Liver (tissue), 9 donors: ENCODE results near the gene DEFB113. TPM values are rescaled to one million over a fixed set of nuclear protein-coding genes. Genes with fewer than 3 reads are reported as not detected.

Source experiments
- DNase-seq: peaks from one replicate; pipeline ENCODE4 v3.0.0-alpha.2; 2017; ENCODE audit warnings: low spot score
- H3K27ac ChIP-seq, 2 donors: one replicate each; pipeline ENCODE4 v1.7.0; 2013; ENCODE audit warnings: inconsistent platforms in 2 of 2, low read length in 2 of 2, control low read depth in 1 of 2, low read depth in 1 of 2, mild to moderate bottlenecking in 1 of 2
- H3K27me3 ChIP-seq, 4 donors: one replicate each; pipeline versions ENCODE4 v1.6.1 to v1.7.0; 2013; ENCODE audit warnings: low read length in 3 of 4, inconsistent platforms in 1 of 4, mild to moderate bottlenecking in 1 of 4, moderate library complexity in 1 of 4; ENCODE audit not compliant: control insufficient read depth in 4 of 4, insufficient read depth in 4 of 4
- H3K36me3 ChIP-seq, 4 donors: one replicate each; pipeline versions ENCODE4 v1.6.1 to v1.7.0; 2013; ENCODE audit warnings: low read length in 3 of 4, mild to moderate bottlenecking in 3 of 4, low read depth in 1 of 4, moderate library complexity in 1 of 4; ENCODE audit not compliant: control insufficient read depth in 4 of 4, insufficient read depth in 3 of 4
- H3K4me1 ChIP-seq, 4 donors: one replicate each; pipeline versions ENCODE4 v1.6.1 to v1.7.0; 2013; ENCODE audit warnings: low read length in 3 of 4, mild to moderate bottlenecking in 3 of 4, moderate library complexity in 1 of 4; ENCODE audit not compliant: control insufficient read depth in 4 of 4, insufficient read depth in 4 of 4
- H3K4me3 ChIP-seq, 3 donors: one replicate each; pipeline versions ENCODE4 v1.6.1 to v1.7.0; 2013; ENCODE audit warnings: low read length in 3 of 3, control low read depth in 1 of 3, low read depth in 1 of 3, mild to moderate bottlenecking in 1 of 3
- H3K9ac ChIP-seq, 2 donors: one replicate each; pipeline ENCODE4 v1.7.0; 2013; ENCODE audit warnings: low read length in 2 of 2, mild to moderate bottlenecking in 2 of 2, moderate library complexity in 2 of 2, control low read depth in 1 of 2, low read depth in 1 of 2
- H3K9me3 ChIP-seq, 4 donors: one replicate each; pipeline versions ENCODE4 v1.6.1 to v1.7.0; 2013; ENCODE audit warnings: low read length in 3 of 4; ENCODE audit not compliant: control insufficient read depth in 4 of 4
- ATF3 ChIP-seq: IDR thresholded peaks from 2 replicates; pipeline ENCODE4 v1.6.1; 2016; ENCODE audit warnings: antibody characterized with exemption
- CTCF ChIP-seq: fragments of 150-350 bp; IDR thresholded peaks from 2 replicates; pipeline ENCODE4 v1.5.1; 2017; ENCODE audit warnings: improper control_type of control experiment, low read depth, low read length; ENCODE audit not compliant: missing input control
- EGR1 ChIP-seq, 2 donors: IDR thresholded peaks; 2 replicates each; pipeline ENCODE4 v1.6.1; 2016 to 2018; ENCODE audit warnings: antibody characterized with exemption in 2 of 2, low read depth in 2 of 2
- FOXA1 ChIP-seq: IDR thresholded peaks from 2 replicates; pipeline ENCODE4 v1.6.1; 2016; ENCODE audit warnings: antibody characterized with exemption
- FOXA2 ChIP-seq: IDR thresholded peaks from 2 replicates; pipeline ENCODE4 v1.6.1; 2016; ENCODE audit warnings: antibody characterized with exemption
- GABPA ChIP-seq, 2 donors: IDR thresholded peaks in 1 of 2; conservative IDR thresholded peaks in 1 of 2; 2 replicates each; pipeline ENCODE4 v1.6.1; 2016; ENCODE audit warnings: antibody characterized with exemption in 2 of 2, mild to moderate bottlenecking in 1 of 2, moderate library complexity in 1 of 2
- HNF4A ChIP-seq, 2 donors: conservative IDR thresholded peaks; 2 replicates each; pipeline ENCODE4 v1.6.1; 2016; ENCODE audit warnings: antibody characterized with exemption in 2 of 2, mild to moderate bottlenecking in 2 of 2
- HNF4G ChIP-seq: IDR thresholded peaks from 2 replicates; pipeline ENCODE4 v1.6.1; 2016; ENCODE audit warnings: antibody characterized with exemption
- JUND ChIP-seq, 2 donors: IDR thresholded peaks; 2 replicates each; pipeline ENCODE4 v1.6.1; 2016; ENCODE audit warnings: antibody characterized with exemption in 2 of 2
- NR2F2 ChIP-seq: IDR thresholded peaks from 2 replicates; pipeline ENCODE4 v1.6.1; 2016; ENCODE audit warnings: antibody characterized with exemption
- RAD21 ChIP-seq, 2 donors: IDR thresholded peaks; 2 replicates each; pipeline ENCODE4 v1.6.1; 2016; ENCODE audit warnings: antibody characterized with exemption in 2 of 2, mild to moderate bottlenecking in 2 of 2
- REST ChIP-seq: IDR thresholded peaks from 2 replicates; pipeline ENCODE4 v1.6.1; 2016; ENCODE audit warnings: antibody characterized with exemption, mild to moderate bottlenecking
- RXRA ChIP-seq, 2 donors: IDR thresholded peaks; 2 replicates each; pipeline ENCODE4 v1.6.1; 2017 to 2018; ENCODE audit warnings: antibody characterized with exemption in 2 of 2, mild to moderate bottlenecking in 1 of 2
- SP1 ChIP-seq: IDR thresholded peaks from 2 replicates; pipeline ENCODE4 v1.6.1; 2018; ENCODE audit warnings: antibody characterized with exemption, mild to moderate bottlenecking
- TAF1 ChIP-seq: conservative IDR thresholded peaks from 2 replicates; pipeline ENCODE4 v1.6.1; 2016; ENCODE audit warnings: antibody characterized with exemption, mild to moderate bottlenecking
- YY1 ChIP-seq: IDR thresholded peaks from 2 replicates; pipeline ENCODE4 v1.6.1; 2016; ENCODE audit warnings: antibody characterized with exemption, mild to moderate bottlenecking
- polyA plus RNA-seq, 2 donors: library from polyadenylated mRNA; stranded (reverse) in 1 of 2; unstranded in 1 of 2; fragments of 200-250 nt in 1 of 2; fragments of >200 nt in 1 of 2; fragmentation: Nextera tagmentation in 1 of 2; extraction: Ambion mirVana in 1 of 2; gene quantifications; one replicate each; pipeline versions ENCODE4 v1.2.1 to v1.2.3, GENCODE V29; 2013 to 2015
- total RNA-seq, 2 donors: library from RNA; depleted of rRNA; stranded (reverse); fragments of >200 nt; gene quantifications; one replicate each; pipeline ENCODE4 v1.2.3, GENCODE V29; 2014
- TF ChIP-seq, protein P1 (sequence below): IDR thresholded peaks from 2 replicates; pipeline ENCODE4 v1.6.1; 2016; ENCODE audit warnings: antibody characterized with exemption
- TF ChIP-seq, protein P2 (sequence below): IDR thresholded peaks from 2 replicates; pipeline ENCODE4 v1.6.1; 2016; ENCODE audit warnings: antibody characterized with exemption
- donor health status: healthy.
- donor health status: healthy.
- donor health status: healthy.
- donor health status: healthy.
- donor health status: healthy.

DEFB113 gene
- total and polyA plus RNA-seq, 4 donors, result not detected

DNA sequence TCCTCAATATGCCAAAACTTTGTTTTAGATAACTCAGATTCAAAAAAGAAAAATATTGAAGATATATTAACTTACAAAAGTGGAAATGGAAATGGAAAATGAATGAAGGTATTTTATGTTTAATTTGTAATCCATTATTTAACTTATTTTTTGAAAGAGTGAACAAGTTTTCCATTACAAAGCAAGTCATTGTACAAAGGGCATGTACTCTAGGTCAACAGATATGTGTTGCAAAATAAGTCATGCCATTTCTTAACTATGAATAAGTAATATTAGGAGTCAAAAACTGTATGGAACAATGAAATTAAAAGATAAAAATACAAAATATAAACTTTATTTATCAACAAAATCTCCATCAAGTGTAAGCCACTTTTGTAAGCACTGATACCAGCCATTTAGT is 25.9 kb upstream of the DEFB113 start:
- Histone ChIP-seq H3K27me3 (no peaks in the 10 kb centered on the region), H3K9me3 (no peaks in the 10 kb centered on the region), H3K9ac (no peak overlapping the region), H3K36me3 (no peaks in the 10 kb centered on the region), H3K27ac (no peak overlapping the region), H3K4me3 (no peak overlapping the region), H3K4me1 (no peaks in the 10 kb centered on the region)
- TF ChIP-seq REST, result peak; percentile 39
- peak; percentile 39 for TF ChIP-seq YY1
- TF ChIP-seq RXRA (IDR thresholded peaks at IDR 0.05), result peak; percentile 81 to 85
- peak; percentile 43 for TF ChIP-seq SP1
- TF ChIP-seq RAD21 (IDR thresholded peaks at IDR 0.05), result no peak
- TF ChIP-seq, protein P1, sequence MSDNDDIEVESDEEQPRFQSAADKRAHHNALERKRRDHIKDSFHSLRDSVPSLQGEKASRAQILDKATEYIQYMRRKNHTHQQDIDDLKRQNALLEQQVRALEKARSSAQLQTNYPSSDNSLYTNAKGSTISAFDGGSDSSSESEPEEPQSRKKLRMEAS, result no peak
- TF ChIP-seq JUND (IDR thresholded peaks at IDR 0.05), result peak in 1 of 2 donors; percentile 46
- TF ChIP-seq NR2F2, result no peak
- TF ChIP-seq GABPA (IDR thresholded peaks at IDR 0.05 in 1 of 2, conservative IDR thresholded peaks at IDR 0.05 in 1 of 2), result no peak
- no peak for TF ChIP-seq ATF3
- no peak for TF ChIP-seq FOXA1
- peak; percentile 34 for TF ChIP-seq FOXA2
- no peak for TF ChIP-seq HNF4G
- peak; percentile 33 to 77 for TF ChIP-seq EGR1 (IDR thresholded peaks at IDR 0.05; ENCODE audit: low read depth in 2 of 2)
- TF ChIP-seq, protein P2, sequence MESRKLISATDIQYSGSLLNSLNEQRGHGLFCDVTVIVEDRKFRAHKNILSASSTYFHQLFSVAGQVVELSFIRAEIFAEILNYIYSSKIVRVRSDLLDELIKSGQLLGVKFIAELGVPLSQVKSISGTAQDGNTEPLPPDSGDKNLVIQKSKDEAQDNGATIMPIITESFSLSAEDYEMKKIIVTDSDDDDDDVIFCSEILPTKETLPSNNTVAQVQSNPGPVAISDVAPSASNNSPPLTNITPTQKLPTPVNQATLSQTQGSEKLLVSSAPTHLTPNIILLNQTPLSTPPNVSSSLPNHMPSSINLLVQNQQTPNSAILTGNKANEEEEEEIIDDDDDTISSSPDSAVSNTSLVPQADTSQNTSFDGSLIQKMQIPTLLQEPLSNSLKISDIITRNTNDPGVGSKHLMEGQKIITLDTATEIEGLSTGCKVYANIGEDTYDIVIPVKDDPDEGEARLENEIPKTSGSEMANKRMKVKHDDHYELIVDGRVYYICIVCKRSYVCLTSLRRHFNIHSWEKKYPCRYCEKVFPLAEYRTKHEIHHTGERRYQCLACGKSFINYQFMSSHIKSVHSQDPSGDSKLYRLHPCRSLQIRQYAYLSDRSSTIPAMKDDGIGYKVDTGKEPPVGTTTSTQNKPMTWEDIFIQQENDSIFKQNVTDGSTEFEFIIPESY, result peak; percentile 45
- no peak for TF ChIP-seq TAF1
- TF ChIP-seq CTCF, result no peak
- peak; percentile 81 to 89 for TF ChIP-seq HNF4A (conservative IDR thresholded peaks at IDR 0.05)
- no peak for DNase-seq
